ENCODE data around the gene PLOD1. TPM values are rescaled to one million over a fixed set of nuclear protein-coding genes. Genes with fewer than 3 reads are reported as not detected.

Gene PLOD1
- total and polyA plus RNA-seq, 2 experiments from 2014 or later: 22.4 to 62.9 TPM

DNA sequence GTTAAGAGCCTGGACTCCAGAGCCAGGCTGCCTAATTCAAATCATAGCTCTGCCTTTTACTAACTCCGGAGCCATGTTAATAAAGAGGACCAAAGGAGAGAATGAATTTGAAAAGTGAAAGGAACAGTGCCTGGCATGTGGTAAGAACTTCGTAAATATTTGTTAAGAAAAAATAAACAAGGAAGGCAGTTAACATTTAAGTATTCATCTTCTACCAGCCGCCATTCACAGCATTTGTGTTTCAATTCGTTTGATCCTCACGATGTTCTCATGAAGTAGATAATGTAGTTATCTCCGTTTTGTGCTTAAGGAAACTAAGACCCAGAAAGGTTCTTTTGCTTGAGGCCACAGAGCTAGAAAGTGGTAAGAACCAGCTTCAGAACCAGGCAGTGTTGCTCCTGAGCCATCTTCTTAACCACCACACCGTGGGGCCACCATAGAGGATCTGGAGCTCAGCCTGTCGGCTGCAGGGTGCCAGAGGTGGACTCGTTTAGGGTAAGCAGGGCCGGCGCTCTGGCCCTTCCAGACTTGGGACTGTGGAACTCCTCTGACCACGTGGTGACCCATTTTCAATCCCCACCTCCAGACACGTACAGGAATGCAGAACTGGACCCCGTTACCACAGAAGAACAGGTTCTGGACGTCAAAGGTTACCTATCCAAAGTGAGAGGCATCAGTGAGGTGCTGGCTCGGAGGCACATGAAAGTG is 57.6 kb downstream of the PLOD1 start:
- Mint-ChIP-seq H3K27ac (no peak overlapping the region), H3K27me3 (ENCODE audit: insufficient read depth, low read depth, poor library complexity) (no peaks in the 10 kb centered on the region), H3K4me3 (no peak overlapping the region), H3K4me1 (no peaks in the 10 kb centered on the region), H3K36me3 (ENCODE audit: low read depth) (peaks cover 75% of the 10 kb centered on the region), H3K9me3 (no peaks in the 10 kb centered on the region)
- Histone ChIP-seq H4K20me1 (replicated peaks; ENCODE audit: insufficient read depth) (peaks cover 4% of the 10 kb centered on the region; the same call in 1 of the 2 replicates), H3K27me3 (ENCODE audit: insufficient read depth) (no peaks in the 10 kb centered on the region), H3K79me2 (replicated peaks; ENCODE audit: insufficient read depth) (peaks cover 28% of the 10 kb centered on the region), H3K9me2 (ENCODE audit: insufficient read depth) (no peaks in the 10 kb centered on the region), H3K4me2 (no peak overlapping the region), H3F3A (replicated peaks; ENCODE audit: low read depth) (0 out of 2 replicates have a peak, but pooled peaks cover 4% of the 10 kb centered on the region), H3K4me3 (no peak overlapping the region), H3K4me1 (ENCODE audit: insufficient read depth) (no peaks in the 10 kb centered on the region), H3K27ac (ENCODE audit: low read depth) (no peak overlapping the region), H3K36me3 (ENCODE audit: insufficient read depth) (peaks cover 28% of the 10 kb centered on the region), H2AFZ (no peak overlapping the region)
- no peak for DNase-seq (ENCODE audit: low spot score)
- no peak for ATAC-seq
- TF ChIP-seq, protein P1, sequence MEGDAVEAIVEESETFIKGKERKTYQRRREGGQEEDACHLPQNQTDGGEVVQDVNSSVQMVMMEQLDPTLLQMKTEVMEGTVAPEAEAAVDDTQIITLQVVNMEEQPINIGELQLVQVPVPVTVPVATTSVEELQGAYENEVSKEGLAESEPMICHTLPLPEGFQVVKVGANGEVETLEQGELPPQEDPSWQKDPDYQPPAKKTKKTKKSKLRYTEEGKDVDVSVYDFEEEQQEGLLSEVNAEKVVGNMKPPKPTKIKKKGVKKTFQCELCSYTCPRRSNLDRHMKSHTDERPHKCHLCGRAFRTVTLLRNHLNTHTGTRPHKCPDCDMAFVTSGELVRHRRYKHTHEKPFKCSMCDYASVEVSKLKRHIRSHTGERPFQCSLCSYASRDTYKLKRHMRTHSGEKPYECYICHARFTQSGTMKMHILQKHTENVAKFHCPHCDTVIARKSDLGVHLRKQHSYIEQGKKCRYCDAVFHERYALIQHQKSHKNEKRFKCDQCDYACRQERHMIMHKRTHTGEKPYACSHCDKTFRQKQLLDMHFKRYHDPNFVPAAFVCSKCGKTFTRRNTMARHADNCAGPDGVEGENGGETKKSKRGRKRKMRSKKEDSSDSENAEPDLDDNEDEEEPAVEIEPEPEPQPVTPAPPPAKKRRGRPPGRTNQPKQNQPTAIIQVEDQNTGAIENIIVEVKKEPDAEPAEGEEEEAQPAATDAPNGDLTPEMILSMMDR (conservative IDR thresholded peaks at IDR 0.05; ENCODE audit: low read depth in 2 of 2): no peak
- no peak for TF ChIP-seq NANOG (IDR thresholded peaks at IDR 0.05; ENCODE audit: borderline replicate concordance)
- no peak for TF ChIP-seq ZNF331 (CRISPR knock-in tag; IDR thresholded peaks at IDR 0.05; ENCODE audit: low read depth)
- TF ChIP-seq, protein P2, sequence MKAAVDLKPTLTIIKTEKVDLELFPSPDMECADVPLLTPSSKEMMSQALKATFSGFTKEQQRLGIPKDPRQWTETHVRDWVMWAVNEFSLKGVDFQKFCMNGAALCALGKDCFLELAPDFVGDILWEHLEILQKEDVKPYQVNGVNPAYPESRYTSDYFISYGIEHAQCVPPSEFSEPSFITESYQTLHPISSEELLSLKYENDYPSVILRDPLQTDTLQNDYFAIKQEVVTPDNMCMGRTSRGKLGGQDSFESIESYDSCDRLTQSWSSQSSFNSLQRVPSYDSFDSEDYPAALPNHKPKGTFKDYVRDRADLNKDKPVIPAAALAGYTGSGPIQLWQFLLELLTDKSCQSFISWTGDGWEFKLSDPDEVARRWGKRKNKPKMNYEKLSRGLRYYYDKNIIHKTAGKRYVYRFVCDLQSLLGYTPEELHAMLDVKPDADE (IDR thresholded peaks at IDR 0.05): no peak
- no peak for TF ChIP-seq POLR2AphosphoS5 (IDR thresholded peaks at IDR 0.05; ENCODE audit: low read depth)
- TF ChIP-seq, protein P3, sequence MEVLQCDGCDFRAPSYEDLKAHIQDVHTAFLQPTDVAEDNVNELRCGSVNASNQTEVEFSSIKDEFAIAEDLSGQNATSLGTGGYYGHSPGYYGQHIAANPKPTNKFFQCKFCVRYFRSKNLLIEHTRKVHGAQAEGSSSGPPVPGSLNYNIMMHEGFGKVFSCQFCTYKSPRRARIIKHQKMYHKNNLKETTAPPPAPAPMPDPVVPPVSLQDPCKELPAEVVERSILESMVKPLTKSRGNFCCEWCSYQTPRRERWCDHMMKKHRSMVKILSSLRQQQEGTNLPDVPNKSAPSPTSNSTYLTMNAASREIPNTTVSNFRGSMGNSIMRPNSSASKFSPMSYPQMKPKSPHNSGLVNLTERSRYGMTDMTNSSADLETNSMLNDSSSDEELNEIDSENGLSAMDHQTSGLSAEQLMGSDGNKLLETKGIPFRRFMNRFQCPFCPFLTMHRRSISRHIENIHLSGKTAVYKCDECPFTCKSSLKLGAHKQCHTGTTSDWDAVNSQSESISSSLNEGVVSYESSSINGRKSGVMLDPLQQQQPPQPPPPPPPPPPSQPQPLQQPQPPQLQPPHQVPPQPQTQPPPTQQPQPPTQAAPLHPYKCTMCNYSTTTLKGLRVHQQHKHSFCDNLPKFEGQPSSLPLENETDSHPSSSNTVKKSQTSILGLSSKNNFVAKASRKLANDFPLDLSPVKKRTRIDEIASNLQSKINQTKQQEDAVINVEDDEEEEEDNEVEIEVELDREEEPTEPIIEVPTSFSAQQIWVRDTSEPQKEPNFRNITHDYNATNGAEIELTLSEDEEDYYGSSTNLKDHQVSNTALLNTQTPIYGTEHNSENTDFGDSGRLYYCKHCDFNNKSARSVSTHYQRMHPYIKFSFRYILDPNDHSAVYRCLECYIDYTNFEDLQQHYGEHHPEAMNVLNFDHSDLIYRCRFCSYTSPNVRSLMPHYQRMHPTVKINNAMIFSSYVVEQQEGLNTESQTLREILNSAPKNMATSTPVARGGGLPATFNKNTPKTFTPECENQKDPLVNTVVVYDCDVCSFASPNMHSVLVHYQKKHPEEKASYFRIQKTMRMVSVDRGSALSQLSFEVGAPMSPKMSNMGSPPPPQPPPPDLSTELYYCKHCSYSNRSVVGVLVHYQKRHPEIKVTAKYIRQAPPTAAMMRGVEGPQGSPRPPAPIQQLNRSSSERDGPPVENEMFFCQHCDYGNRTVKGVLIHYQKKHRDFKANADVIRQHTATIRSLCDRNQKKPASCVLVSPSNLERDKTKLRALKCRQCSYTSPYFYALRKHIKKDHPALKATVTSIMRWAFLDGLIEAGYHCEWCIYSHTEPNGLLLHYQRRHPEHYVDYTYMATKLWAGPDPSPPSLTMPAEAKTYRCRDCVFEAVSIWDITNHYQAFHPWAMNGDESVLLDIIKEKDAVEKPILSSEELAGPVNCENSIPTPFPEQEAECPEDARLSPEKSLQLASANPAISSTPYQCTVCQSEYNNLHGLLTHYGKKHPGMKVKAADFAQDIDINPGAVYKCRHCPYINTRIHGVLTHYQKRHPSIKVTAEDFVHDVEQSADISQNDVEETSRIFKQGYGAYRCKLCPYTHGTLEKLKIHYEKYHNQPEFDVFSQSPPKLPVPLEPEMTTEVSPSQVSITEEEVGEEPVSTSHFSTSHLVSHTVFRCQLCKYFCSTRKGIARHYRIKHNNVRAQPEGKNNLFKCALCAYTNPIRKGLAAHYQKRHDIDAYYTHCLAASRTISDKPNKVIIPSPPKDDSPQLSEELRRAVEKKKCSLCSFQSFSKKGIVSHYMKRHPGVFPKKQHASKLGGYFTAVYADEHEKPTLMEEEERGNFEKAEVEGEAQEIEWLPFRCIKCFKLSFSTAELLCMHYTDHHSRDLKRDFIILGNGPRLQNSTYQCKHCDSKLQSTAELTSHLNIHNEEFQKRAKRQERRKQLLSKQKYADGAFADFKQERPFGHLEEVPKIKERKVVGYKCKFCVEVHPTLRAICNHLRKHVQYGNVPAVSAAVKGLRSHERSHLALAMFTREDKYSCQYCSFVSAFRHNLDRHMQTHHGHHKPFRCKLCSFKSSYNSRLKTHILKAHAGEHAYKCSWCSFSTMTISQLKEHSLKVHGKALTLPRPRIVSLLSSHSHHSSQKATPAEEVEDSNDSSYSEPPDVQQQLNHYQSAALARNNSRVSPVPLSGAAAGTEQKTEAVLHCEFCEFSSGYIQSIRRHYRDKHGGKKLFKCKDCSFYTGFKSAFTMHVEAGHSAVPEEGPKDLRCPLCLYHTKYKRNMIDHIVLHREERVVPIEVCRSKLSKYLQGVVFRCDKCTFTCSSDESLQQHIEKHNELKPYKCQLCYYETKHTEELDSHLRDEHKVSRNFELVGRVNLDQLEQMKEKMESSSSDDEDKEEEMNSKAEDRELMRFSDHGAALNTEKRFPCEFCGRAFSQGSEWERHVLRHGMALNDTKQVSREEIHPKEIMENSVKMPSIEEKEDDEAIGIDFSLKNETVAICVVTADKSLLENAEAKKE (CRISPR knock-in tag; IDR thresholded peaks at IDR 0.05): no peak
- TF ChIP-seq EZH2phosphoT487 (IDR thresholded peaks at IDR 0.05; ENCODE audit: unreplicated experiment): no peak
- TF ChIP-seq, protein P4, sequence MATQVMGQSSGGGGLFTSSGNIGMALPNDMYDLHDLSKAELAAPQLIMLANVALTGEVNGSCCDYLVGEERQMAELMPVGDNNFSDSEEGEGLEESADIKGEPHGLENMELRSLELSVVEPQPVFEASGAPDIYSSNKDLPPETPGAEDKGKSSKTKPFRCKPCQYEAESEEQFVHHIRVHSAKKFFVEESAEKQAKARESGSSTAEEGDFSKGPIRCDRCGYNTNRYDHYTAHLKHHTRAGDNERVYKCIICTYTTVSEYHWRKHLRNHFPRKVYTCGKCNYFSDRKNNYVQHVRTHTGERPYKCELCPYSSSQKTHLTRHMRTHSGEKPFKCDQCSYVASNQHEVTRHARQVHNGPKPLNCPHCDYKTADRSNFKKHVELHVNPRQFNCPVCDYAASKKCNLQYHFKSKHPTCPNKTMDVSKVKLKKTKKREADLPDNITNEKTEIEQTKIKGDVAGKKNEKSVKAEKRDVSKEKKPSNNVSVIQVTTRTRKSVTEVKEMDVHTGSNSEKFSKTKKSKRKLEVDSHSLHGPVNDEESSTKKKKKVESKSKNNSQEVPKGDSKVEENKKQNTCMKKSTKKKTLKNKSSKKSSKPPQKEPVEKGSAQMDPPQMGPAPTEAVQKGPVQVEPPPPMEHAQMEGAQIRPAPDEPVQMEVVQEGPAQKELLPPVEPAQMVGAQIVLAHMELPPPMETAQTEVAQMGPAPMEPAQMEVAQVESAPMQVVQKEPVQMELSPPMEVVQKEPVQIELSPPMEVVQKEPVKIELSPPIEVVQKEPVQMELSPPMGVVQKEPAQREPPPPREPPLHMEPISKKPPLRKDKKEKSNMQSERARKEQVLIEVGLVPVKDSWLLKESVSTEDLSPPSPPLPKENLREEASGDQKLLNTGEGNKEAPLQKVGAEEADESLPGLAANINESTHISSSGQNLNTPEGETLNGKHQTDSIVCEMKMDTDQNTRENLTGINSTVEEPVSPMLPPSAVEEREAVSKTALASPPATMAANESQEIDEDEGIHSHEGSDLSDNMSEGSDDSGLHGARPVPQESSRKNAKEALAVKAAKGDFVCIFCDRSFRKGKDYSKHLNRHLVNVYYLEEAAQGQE (IDR thresholded peaks at IDR 0.05; ENCODE audit: unreplicated experiment): no peak
- TF ChIP-seq CREB1 (CRISPR knock-in tag; IDR thresholded peaks at IDR 0.05; ENCODE audit: low read depth): no peak
- TF ChIP-seq ZNF114 (CRISPR knock-in tag; IDR thresholded peaks at IDR 0.05): no peak
- TF ChIP-seq EZH2 (IDR thresholded peaks at IDR 0.05; ENCODE audit: low read depth, unreplicated experiment): no peak
- TF ChIP-seq STAT1 (IDR thresholded peaks at IDR 0.05; ENCODE audit: unreplicated experiment): no peak
- TF ChIP-seq JUNB (IDR thresholded peaks at IDR 0.05; ENCODE audit: unreplicated experiment): no peak
